WTC11 (cell line): ENCODE results near the gene LRRC49. TPM values are rescaled to one million over a fixed set of nuclear protein-coding genes. Genes with fewer than 3 reads are reported as not detected.

ENCODE experiments used
- ATAC-seq: fragments of 200-7000 bp; cut with Tn5 transposase; 2 replicates; pipeline ENCODE4 v1.10.0; 2021; ENCODE audit warnings: mild to moderate bottlenecking, moderate library complexity
- CTCF ChIA-PET: fragments of 300-600 bp; sonication (Branson Sonifier 250); formaldehyde crosslinking; loops from one replicate; lab custom pipeline; 2021; ENCODE audit warnings: antibody characterized with exemption; lab: Charles Lee
- POLR2A ChIA-PET: fragments of 350-600 bp; sonication (Branson Sonifier 250); formaldehyde crosslinking; loops from one replicate; lab custom pipeline; 2021; ENCODE audit warnings: antibody characterized with exemption; lab: Charles Lee
- DNase-seq: peaks from one replicate; pipeline ENCODE4 v3.0.0; 2021; ENCODE audit warnings: low spot score
- H3K27ac Mint-ChIP-seq: 2 replicates; pipeline ENCODE4 v1.8.0; 2021; ENCODE audit warnings: mixed read lengths
- H3K27me3 Mint-ChIP-seq: 2 replicates; pipeline ENCODE4 v1.8.0; 2021; ENCODE audit warnings: low read depth, mild to moderate bottlenecking, moderate library complexity, mixed read lengths
- H3K36me3 Mint-ChIP-seq: 2 replicates; pipeline ENCODE4 v1.8.0; 2021; ENCODE audit warnings: mixed read lengths
- H3K4me1 Mint-ChIP-seq: 2 replicates; pipeline ENCODE4 v1.8.0; 2022; ENCODE audit warnings: mixed read lengths
- H3K4me3 Mint-ChIP-seq: 2 replicates; pipeline ENCODE4 v1.8.0; 2021; ENCODE audit warnings: mild to moderate bottlenecking, moderate library complexity, mixed read lengths
- H3K9me3 Mint-ChIP-seq: 2 replicates; pipeline ENCODE4 v1.8.0; 2021; ENCODE audit warnings: mixed read lengths
- EMX1 ChIP-seq: fragments of 250-450 bp; sonication (Bioruptor Pico); IDR thresholded peaks from 2 replicates; pipeline ENCODE4 v1.8.0; 2021; ENCODE audit warnings: mild to moderate bottlenecking
- FOXP1 ChIP-seq: sonication (generic); formaldehyde crosslinking; IDR thresholded peaks from 2 replicates; pipeline ENCODE4 v1.8.0; 2022; ENCODE audit warnings: missing genetic modification reagents, mild to moderate bottlenecking, moderate library complexity, borderline replicate concordance
- HMGA2 ChIP-seq: fragments of 250-450 bp; sonication (Bioruptor Pico); IDR thresholded peaks from 2 replicates; pipeline ENCODE4 v1.4.0; 2021; ENCODE audit warnings: mild to moderate bottlenecking, moderate library complexity
- JAZF1 ChIP-seq: fragments of 250-450 bp; sonication (Bioruptor Pico); IDR thresholded peaks from 2 replicates; pipeline ENCODE4 v1.9.0; 2021; ENCODE audit warnings: moderate library complexity, mild to moderate bottlenecking, inconsistent platforms
- NR3C1 ChIP-seq: sonication (generic); formaldehyde crosslinking; conservative IDR thresholded peaks from 2 replicates; pipeline ENCODE4 v1.8.1; 2023; ENCODE audit warnings: low read depth, mild to moderate bottlenecking, missing genetic modification reagents
- PRRX2 ChIP-seq: fragments of 250-450 bp; sonication (Bioruptor Pico); IDR thresholded peaks from 2 replicates; pipeline ENCODE4 v1.8.0; 2021; ENCODE audit warnings: mild to moderate bottlenecking
- RORB ChIP-seq: fragments of 250-450 bp; sonication (Bioruptor Pico); IDR thresholded peaks from 2 replicates; pipeline ENCODE4 v1.9.0; 2021; ENCODE audit warnings: mild to moderate bottlenecking
- TEAD4 ChIP-seq: sonication (generic); formaldehyde crosslinking; IDR thresholded peaks from 2 replicates; pipeline ENCODE4 v1.8.0; 2022; ENCODE audit warnings: mild to moderate bottlenecking, missing genetic modification reagents
- ZBTB21 ChIP-seq: sonication (generic); formaldehyde crosslinking; IDR thresholded peaks from 2 replicates; pipeline ENCODE4 v1.8.1; 2023; ENCODE audit warnings: mild to moderate bottlenecking, missing genetic modification reagents, borderline replicate concordance
- ZNF219 ChIP-seq: sonication (generic); formaldehyde crosslinking; IDR thresholded peaks from 2 replicates; pipeline ENCODE4 v1.8.0; 2023; ENCODE audit warnings: missing genetic modification reagents, mild to moderate bottlenecking, borderline replicate concordance
- ZNF671 ChIP-seq: fragments of 250-450 bp; sonication (Bioruptor Pico); IDR thresholded peaks from 2 replicates; pipeline ENCODE4 v1.8.0; 2021; ENCODE audit warnings: mild to moderate bottlenecking
- total RNA-seq: library from RNA; stranded (reverse); gene quantifications from 3 replicates; pipeline ENCODE4 v1.2.3, GENCODE V29; 2021
- TF ChIP-seq, protein P1 (sequence below): fragments of 250-450 bp; sonication (Bioruptor Pico); conservative IDR thresholded peaks from 2 replicates; pipeline ENCODE4 v1.9.0; 2021; ENCODE audit warnings: mild to moderate bottlenecking
- TF ChIP-seq, protein P2 (sequence below): sonication (generic); formaldehyde crosslinking; IDR thresholded peaks from 2 replicates; pipeline ENCODE4 v1.8.0; 2022; ENCODE audit warnings: mild to moderate bottlenecking, missing genetic modification reagents
- TF ChIP-seq, protein P3 (sequence below): sonication (generic); formaldehyde crosslinking; IDR thresholded peaks from 2 replicates; pipeline ENCODE4 v1.8.1; 2023; ENCODE audit warnings: mild to moderate bottlenecking, missing genetic modification reagents, moderate library complexity
- TF ChIP-seq, protein P4 (sequence below): sonication (generic); formaldehyde crosslinking; IDR thresholded peaks from 2 replicates; pipeline ENCODE4 v1.8.0; 2022; ENCODE audit warnings: mild to moderate bottlenecking, missing genetic modification reagents
- TF ChIP-seq, protein P5 (sequence below): sonication (generic); formaldehyde crosslinking; IDR thresholded peaks from 2 replicates; pipeline ENCODE4 v1.8.1; 2023; ENCODE audit warnings: mild to moderate bottlenecking, missing genetic modification reagents
- TF ChIP-seq, protein P6 (sequence below): sonication (generic); formaldehyde crosslinking; IDR thresholded peaks from 2 replicates; pipeline ENCODE4 v1.8.1; 2022; ENCODE audit warnings: low read depth, missing genetic modification reagents, borderline replicate concordance
- TF ChIP-seq, protein P7 (sequence below): sonication (generic); formaldehyde crosslinking; IDR thresholded peaks from 2 replicates; pipeline ENCODE4 v1.8.1; 2023; ENCODE audit warnings: mild to moderate bottlenecking, missing genetic modification reagents, borderline replicate concordance

The LRRC49 gene
- total RNA-seq, 1 experiment from 2014 or later, result 6.9 TPM

DNA sequence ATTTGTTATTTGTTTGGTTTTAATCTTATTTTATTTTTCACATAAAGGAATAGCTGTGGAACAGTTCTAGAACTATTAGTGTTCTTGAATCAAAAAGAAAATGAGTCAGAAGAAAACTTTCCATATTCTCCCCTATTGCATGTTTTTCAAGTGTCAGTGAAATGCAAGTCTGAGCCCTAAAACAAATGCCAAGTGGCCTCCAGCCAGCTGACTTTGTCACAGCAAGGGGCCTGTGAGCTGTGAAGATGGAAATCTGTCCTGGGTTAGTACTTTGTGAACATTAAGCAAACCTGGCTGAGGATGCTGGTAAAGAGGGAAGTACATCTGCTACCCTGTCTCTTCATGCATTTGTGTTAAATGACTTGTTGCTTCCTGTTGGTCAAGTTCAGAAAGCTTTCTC, 14.2 kb downstream of the LRRC49 start (continued):
- TF ChIP-seq, protein P1, sequence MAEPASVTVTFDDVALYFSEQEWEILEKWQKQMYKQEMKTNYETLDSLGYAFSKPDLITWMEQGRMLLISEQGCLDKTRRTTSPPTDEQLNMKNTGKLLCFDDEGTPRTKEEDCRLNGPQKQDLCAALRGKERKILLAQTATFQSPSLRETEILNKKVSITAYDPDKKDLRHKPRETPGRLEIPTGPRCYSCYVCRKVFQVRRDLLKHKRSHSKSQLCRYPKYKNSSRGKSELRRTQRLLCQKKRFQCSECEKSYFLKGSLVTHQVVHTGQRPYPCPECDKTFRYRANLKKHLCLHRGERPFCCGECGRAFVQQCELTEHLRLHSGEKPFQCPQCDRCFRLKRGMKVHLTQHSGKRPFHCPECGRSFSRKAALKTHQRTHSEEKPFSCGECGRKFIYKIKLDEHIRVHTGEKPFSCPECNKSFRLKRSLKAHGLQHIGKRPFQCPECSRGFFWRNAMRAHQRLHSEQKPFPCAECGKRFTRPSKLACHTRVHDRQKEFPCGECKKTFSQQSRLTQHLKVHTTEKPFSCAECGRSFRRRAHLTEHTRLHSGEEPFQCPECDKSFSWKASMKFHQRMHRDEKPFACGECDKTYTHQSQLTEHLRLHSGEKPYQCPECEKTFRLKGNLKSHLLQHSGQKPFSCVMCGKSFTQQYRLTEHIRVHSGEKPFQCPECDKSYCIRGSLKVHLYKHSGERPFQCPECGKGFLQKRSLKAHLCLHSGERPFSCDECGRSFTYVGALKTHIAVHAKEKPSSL (CRISPR knock-in tag), result no peak
- TF ChIP-seq, all 79 proteins: peak for 0

DNA sequence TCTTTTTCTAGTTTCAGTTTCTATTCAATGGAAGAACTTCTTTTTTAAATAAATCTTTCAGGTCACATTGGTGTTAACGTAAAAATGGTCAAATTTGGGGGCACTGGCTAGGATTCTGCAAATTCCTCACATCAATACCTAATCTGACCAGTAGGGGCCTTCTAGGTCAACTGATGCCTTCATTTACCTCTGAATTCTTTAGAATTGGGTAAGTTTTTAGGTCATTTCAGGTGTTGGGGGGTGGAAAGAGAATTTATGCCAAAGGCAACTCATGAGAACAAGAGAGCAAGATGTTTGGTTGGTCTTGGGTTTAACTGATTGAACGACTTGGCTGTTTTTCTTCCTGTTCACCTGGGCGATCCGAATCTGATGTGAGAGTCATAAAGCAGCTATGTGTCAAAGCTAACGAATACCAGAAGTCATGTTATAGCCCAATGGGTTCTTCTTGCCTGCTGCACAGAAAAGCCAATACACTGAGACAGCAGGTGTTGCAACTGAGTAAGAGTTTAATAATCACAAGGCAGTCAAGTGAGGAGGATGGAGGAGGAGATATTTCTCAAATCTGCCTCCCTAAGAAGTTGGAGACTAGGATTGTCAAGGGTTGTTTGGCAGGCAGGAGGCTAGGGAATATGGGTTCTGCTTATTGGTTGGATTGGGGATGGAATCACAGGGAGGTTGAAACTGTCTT, 15.3 kb downstream of the LRRC49 start:
- peaks cover 9% of the 10 kb centered on the region for H3K36me3 Mint-ChIP-seq
- H3K4me3 Mint-ChIP-seq, result no peak overlapping the region
- no peak for TF ChIP-seq HMGA2 (CRISPR knock-in tag)
- TF ChIP-seq, protein P2, sequence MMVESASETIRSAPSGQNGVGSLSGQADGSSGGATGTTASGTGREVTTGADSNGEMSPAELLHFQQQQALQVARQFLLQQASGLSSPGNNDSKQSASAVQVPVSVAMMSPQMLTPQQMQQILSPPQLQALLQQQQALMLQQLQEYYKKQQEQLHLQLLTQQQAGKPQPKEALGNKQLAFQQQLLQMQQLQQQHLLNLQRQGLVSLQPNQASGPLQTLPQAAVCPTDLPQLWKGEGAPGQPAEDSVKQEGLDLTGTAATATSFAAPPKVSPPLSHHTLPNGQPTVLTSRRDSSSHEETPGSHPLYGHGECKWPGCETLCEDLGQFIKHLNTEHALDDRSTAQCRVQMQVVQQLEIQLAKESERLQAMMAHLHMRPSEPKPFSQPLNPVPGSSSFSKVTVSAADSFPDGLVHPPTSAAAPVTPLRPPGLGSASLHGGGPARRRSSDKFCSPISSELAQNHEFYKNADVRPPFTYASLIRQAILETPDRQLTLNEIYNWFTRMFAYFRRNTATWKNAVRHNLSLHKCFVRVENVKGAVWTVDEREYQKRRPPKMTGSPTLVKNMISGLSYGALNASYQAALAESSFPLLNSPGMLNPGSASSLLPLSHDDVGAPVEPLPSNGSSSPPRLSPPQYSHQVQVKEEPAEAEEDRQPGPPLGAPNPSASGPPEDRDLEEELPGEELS, result no peak
- TF ChIP-seq ZNF219 (CRISPR knock-in tag), result no peak
- no peak for TF ChIP-seq EMX1 (CRISPR knock-in tag)
- no peak for TF ChIP-seq JAZF1 (CRISPR knock-in tag)
- TF ChIP-seq NR3C1 (CRISPR knock-in tag), result no peak
- TF ChIP-seq, protein P3, sequence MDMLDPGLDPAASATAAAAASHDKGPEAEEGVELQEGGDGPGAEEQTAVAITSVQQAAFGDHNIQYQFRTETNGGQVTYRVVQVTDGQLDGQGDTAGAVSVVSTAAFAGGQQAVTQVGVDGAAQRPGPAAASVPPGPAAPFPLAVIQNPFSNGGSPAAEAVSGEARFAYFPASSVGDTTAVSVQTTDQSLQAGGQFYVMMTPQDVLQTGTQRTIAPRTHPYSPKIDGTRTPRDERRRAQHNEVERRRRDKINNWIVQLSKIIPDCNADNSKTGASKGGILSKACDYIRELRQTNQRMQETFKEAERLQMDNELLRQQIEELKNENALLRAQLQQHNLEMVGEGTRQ, result no peak
- peaks cover 6% of the 10 kb centered on the region for H3K9me3 Mint-ChIP-seq
- CTCF ChIA-PET, result interaction anchor here (1.0 to 1.3 kb wide), 2 partner anchors 13 to 15 kb away, joined by 3 read pairs; partner anchors contain the start of gene LRRC49
- peak; percentile 48; the same call in 1 of the 2 replicates for ATAC-seq
- no peaks in the 10 kb centered on the region for H3K27me3 Mint-ChIP-seq
- DNase-seq, result no peak
- H3K4me1 Mint-ChIP-seq, result 0 out of 2 replicates have a peak, but pooled peaks cover 3% of the 10 kb centered on the region
- POLR2A ChIA-PET, result no interaction called here
- no peak overlapping the region for H3K27ac Mint-ChIP-seq

DNA sequence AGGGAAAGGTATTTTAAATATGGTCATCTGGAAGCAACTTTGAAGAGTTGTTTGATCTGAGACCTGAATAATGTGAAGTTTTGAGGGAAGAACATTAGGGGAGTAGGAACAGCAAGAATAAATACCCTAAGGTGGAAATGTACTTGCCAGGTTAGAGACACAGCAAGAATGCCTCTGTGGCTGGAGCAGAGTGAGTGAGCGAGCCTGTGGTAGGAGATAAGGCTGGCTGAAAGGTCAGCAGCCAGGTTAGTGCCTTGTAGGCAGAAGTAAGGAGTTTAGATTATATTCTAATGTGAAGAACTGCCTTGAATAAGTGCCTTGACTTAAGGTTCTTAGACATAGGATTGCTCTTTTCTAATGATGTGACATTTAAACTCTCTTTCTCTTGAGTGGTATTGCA, 18.3 kb downstream of the LRRC49 start:
- Mint-ChIP-seq H3K4me3 (no peak overlapping the region), H3K4me1 (0 out of 2 replicates have a peak, but pooled peaks cover 3% of the 10 kb centered on the region), H3K27me3 (no peaks in the 10 kb centered on the region), H3K36me3 (peaks cover 9% of the 10 kb centered on the region), H3K27ac (no peak overlapping the region), H3K9me3 (peaks cover 6% of the 10 kb centered on the region)
- DNase-seq (no peak), ATAC-seq (no peak)
- CTCF ChIA-PET, result no interaction called here
- POLR2A ChIA-PET, result no interaction called here
- no peak for TF ChIP-seq ZNF671
- TF ChIP-seq TEAD4, result no peak
- TF ChIP-seq, protein P4, sequence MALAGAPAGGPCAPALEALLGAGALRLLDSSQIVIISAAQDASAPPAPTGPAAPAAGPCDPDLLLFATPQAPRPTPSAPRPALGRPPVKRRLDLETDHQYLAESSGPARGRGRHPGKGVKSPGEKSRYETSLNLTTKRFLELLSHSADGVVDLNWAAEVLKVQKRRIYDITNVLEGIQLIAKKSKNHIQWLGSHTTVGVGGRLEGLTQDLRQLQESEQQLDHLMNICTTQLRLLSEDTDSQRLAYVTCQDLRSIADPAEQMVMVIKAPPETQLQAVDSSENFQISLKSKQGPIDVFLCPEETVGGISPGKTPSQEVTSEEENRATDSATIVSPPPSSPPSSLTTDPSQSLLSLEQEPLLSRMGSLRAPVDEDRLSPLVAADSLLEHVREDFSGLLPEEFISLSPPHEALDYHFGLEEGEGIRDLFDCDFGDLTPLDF (CRISPR knock-in tag), result no peak
- TF ChIP-seq PRRX2 (CRISPR knock-in tag), result no peak
- TF ChIP-seq, protein P5, sequence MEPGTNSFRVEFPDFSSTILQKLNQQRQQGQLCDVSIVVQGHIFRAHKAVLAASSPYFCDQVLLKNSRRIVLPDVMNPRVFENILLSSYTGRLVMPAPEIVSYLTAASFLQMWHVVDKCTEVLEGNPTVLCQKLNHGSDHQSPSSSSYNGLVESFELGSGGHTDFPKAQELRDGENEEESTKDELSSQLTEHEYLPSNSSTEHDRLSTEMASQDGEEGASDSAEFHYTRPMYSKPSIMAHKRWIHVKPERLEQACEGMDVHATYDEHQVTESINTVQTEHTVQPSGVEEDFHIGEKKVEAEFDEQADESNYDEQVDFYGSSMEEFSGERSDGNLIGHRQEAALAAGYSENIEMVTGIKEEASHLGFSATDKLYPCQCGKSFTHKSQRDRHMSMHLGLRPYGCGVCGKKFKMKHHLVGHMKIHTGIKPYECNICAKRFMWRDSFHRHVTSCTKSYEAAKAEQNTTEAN (CRISPR knock-in tag), result no peak
- TF ChIP-seq, protein P6, sequence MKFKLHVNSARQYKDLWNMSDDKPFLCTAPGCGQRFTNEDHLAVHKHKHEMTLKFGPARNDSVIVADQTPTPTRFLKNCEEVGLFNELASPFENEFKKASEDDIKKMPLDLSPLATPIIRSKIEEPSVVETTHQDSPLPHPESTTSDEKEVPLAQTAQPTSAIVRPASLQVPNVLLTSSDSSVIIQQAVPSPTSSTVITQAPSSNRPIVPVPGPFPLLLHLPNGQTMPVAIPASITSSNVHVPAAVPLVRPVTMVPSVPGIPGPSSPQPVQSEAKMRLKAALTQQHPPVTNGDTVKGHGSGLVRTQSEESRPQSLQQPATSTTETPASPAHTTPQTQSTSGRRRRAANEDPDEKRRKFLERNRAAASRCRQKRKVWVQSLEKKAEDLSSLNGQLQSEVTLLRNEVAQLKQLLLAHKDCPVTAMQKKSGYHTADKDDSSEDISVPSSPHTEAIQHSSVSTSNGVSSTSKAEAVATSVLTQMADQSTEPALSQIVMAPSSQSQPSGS (CRISPR knock-in tag), result no peak
- TF ChIP-seq, protein P7, sequence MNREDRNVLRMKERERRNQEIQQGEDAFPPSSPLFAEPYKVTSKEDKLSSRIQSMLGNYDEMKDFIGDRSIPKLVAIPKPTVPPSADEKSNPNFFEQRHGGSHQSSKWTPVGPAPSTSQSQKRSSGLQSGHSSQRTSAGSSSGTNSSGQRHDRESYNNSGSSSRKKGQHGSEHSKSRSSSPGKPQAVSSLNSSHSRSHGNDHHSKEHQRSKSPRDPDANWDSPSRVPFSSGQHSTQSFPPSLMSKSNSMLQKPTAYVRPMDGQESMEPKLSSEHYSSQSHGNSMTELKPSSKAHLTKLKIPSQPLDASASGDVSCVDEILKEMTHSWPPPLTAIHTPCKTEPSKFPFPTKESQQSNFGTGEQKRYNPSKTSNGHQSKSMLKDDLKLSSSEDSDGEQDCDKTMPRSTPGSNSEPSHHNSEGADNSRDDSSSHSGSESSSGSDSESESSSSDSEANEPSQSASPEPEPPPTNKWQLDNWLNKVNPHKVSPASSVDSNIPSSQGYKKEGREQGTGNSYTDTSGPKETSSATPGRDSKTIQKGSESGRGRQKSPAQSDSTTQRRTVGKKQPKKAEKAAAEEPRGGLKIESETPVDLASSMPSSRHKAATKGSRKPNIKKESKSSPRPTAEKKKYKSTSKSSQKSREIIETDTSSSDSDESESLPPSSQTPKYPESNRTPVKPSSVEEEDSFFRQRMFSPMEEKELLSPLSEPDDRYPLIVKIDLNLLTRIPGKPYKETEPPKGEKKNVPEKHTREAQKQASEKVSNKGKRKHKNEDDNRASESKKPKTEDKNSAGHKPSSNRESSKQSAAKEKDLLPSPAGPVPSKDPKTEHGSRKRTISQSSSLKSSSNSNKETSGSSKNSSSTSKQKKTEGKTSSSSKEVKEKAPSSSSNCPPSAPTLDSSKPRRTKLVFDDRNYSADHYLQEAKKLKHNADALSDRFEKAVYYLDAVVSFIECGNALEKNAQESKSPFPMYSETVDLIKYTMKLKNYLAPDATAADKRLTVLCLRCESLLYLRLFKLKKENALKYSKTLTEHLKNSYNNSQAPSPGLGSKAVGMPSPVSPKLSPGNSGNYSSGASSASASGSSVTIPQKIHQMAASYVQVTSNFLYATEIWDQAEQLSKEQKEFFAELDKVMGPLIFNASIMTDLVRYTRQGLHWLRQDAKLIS (CRISPR knock-in tag), result no peak
- TF ChIP-seq RORB, result no peak
- no peak for TF ChIP-seq FOXP1 (CRISPR knock-in tag)
- no peak for TF ChIP-seq ZBTB21 (CRISPR knock-in tag)
